Stimulated activated naive B cell treated with anti-CD40 and anti-IgM and Interleukin-4, amounts not matched to agents 10 μg/mL and 1 μg/mL and 100 μg/mL, for 72 hours (primary cell): ENCODE results near the gene ROM1.
"Not testable (repeated sequence)": the region's sequence is repeated elsewhere in the genome, so short reads cannot be mapped to it uniquely, and the experiment has no call there.

Experiments
- ATAC-seq, 2 donors: fragments of 150-1000 bp; cut with Tn5 transposase; replicated peaks; 2 replicates each; pipeline ENCODE4 v1.10.0; 2021; ENCODE audit warnings: moderate library complexity in 1 of 2
- DNase-seq: peaks from one replicate; pipeline ENCODE4 v3.0.0; 2021
- H3K27ac Mint-ChIP-seq: one replicate; pipeline ENCODE4 v1.8.0; 2022; ENCODE audit warnings: mild to moderate bottlenecking, mixed read lengths
- H3K27me3 Mint-ChIP-seq, 2 donors: one replicate each; pipeline ENCODE4 v1.8.0; 2022; ENCODE audit warnings: mixed read lengths in 2 of 2
- H3K36me3 Mint-ChIP-seq, 2 donors: one replicate each; pipeline ENCODE4 v1.8.0; 2022; ENCODE audit warnings: mixed read lengths in 2 of 2, mild to moderate bottlenecking in 1 of 2
- H3K4me1 Mint-ChIP-seq, 2 donors: one replicate each; pipeline ENCODE4 v1.8.0; 2022; ENCODE audit warnings: mixed read lengths in 2 of 2, mild to moderate bottlenecking in 1 of 2
- H3K4me3 Mint-ChIP-seq, 2 donors: one replicate each; pipeline ENCODE4 v1.8.0; 2022; ENCODE audit warnings: mild to moderate bottlenecking in 2 of 2, mixed read lengths in 2 of 2, moderate library complexity in 1 of 2
- H3K9me3 Mint-ChIP-seq, 2 donors: one replicate each; pipeline ENCODE4 v1.8.0; 2022; ENCODE audit warnings: mixed read lengths in 2 of 2, mild to moderate bottlenecking in 1 of 2

Gene ROM1

GRCh38 chr11:62610403-62610802 lies 2.7 kb upstream of the ROM1 start:
- Mint-ChIP-seq H3K4me3 (peak overlapping the region; percentile 93 to 96), H3K4me1 (peaks cover 32 to 57% of the 10 kb centered on the region in 2 donors), H3K9me3 (no peaks in the 10 kb centered on the region), H3K27ac (peak overlapping the region; percentile 51), H3K36me3 (peaks cover 40 to 60% of the 10 kb centered on the region in 2 donors), H3K27me3 (no peaks in the 10 kb centered on the region)
- DNase-seq: no peak
- ATAC-seq: no peak

GRCh38 chr11:62610814-62611704 lies 2.0 kb upstream of the ROM1 start:
- H3K27me3 Mint-ChIP-seq: no peaks in the 10 kb centered on the region
- peaks cover 32 to 57% of the 10 kb centered on the region in 2 donors for H3K4me1 Mint-ChIP-seq
- DNase-seq (no peak), ATAC-seq (no peak)
- peak overlapping the region; percentile 97 for H3K27ac Mint-ChIP-seq
- H3K9me3 Mint-ChIP-seq: no peaks in the 10 kb centered on the region
- peaks cover 37 to 55% of the 10 kb centered on the region in 2 donors for H3K36me3 Mint-ChIP-seq
- peak overlapping the region; percentile 93 to 96 for H3K4me3 Mint-ChIP-seq

- H3K4me1 Mint-ChIP-seq: peaks cover 36 to 57% of the 10 kb centered on the region in 2 donors
- H3K4me3 Mint-ChIP-seq: peak overlapping the region; percentile 93 to 96
- H3K27ac Mint-ChIP-seq: peak overlapping the region; percentile 97
- DNase-seq (peak; percentile 50), ATAC-seq (peak; percentile 55)
- no peaks in the 10 kb centered on the region for H3K27me3 Mint-ChIP-seq
- H3K36me3 Mint-ChIP-seq: peaks cover 32 to 54% of the 10 kb centered on the region in 2 donors
- H3K9me3 Mint-ChIP-seq: no peaks in the 10 kb centered on the region
Measured at GRCh38 chr11:62611705-62612365, 1.2 kb upstream of the ROM1 start.

- Mint-ChIP-seq H3K4me1 (peaks cover 30 to 47% of the 10 kb centered on the region in 2 donors), H3K27me3 (no peaks in the 10 kb centered on the region), H3K36me3 (peaks cover 25 to 42% of the 10 kb centered on the region in 2 donors), H3K4me3 (peak overlapping the region; percentile 32 to 75), H3K27ac (no peak overlapping the region), H3K9me3 (no peaks in the 10 kb centered on the region)
- no peak for ATAC-seq
- no peak for DNase-seq
Measured at GRCh38 chr11:62613291-62613778, 278 bp downstream of the ROM1 start.

- H3K9me3 Mint-ChIP-seq: no peaks in the 10 kb centered on the region
- ATAC-seq: no peak
- peaks cover 24 to 44% of the 10 kb centered on the region in 2 donors for H3K4me1 Mint-ChIP-seq
- no peaks in the 10 kb centered on the region for H3K27me3 Mint-ChIP-seq
- H3K4me3 Mint-ChIP-seq: no peak overlapping the region
- no peak for DNase-seq
- H3K36me3 Mint-ChIP-seq: peaks cover 23 to 40% of the 10 kb centered on the region in 2 donors
- peak overlapping the region; percentile 78 for H3K27ac Mint-ChIP-seq
Measured at GRCh38 chr11:62614275-62614674, 1.2 kb downstream of the ROM1 start.

GRCh38 chr11:62615521-62615920 lies 2.5 kb downstream of the ROM1 start:
- no peaks in the 10 kb centered on the region for H3K9me3 Mint-ChIP-seq

GRCh38 chr11:62616957-62617356 lies 3.9 kb downstream of the ROM1 start:
- Mint-ChIP-seq H3K36me3 (peaks cover 15 to 31% of the 10 kb centered on the region in 2 donors), H3K4me1 (peaks cover 12 to 36% of the 10 kb centered on the region in 2 donors)
- not testable (repeated sequence) for ATAC-seq, H3K4me3 Mint-ChIP-seq, H3K27me3 Mint-ChIP-seq, DNase-seq, H3K9me3 Mint-ChIP-seq, H3K27ac Mint-ChIP-seq

More at GRCh38 chr11:62615521-62615920, 2.5 kb downstream of the ROM1 start:
- Mint-ChIP-seq H3K36me3 (peaks cover 18 to 30% of the 10 kb centered on the region in 2 donors), H3K4me1 (peaks cover 18 to 42% of the 10 kb centered on the region in 2 donors), H3K4me3 (no peak overlapping the region), H3K27me3 (no peaks in the 10 kb centered on the region), H3K27ac (no peak overlapping the region)
- ATAC-seq (no peak), DNase-seq (no peak)

- peak overlapping the region; percentile 93 to 96 for H3K4me3 Mint-ChIP-seq
- H3K4me1 Mint-ChIP-seq: peaks cover 10 to 32% of the 10 kb centered on the region in 2 donors
- H3K9me3 Mint-ChIP-seq: no peaks in the 10 kb centered on the region
- ATAC-seq: no peak
- H3K36me3 Mint-ChIP-seq: peaks cover 18 to 35% of the 10 kb centered on the region in 2 donors
- no peak for DNase-seq
- H3K27ac Mint-ChIP-seq: peak overlapping the region; percentile 94
- H3K27me3 Mint-ChIP-seq: no peaks in the 10 kb centered on the region
Measured at GRCh38 chr11:62621027-62621566, 8.0 kb downstream of the ROM1 start.

- Mint-ChIP-seq H3K4me3 (peak within 1 kb of the TSS; percentile 93 to 96), H3K4me1 (peaks cover 6 to 32% of the 10 kb centered on the region in 2 donors), H3K9me3 (no peaks in the 10 kb centered on the region), H3K27ac (peak within 1 kb of the TSS; percentile 98), H3K27me3 (no peaks in the 10 kb centered on the region), H3K36me3 (peaks cover 20 to 37% of the 10 kb centered on the region in 2 donors)
- DNase-seq (peak; percentile 99), ATAC-seq (peak; percentile 96 to 97)
Measured at GRCh38 chr11:62621567-62622470, 8.8 kb downstream of the ROM1 start, which contains the start of gene B3GAT3. Gene B3GAT3, minus strand, starts transcription at chr11:62621986. Its CDS starts 39 bp downstream, at chr11:62621947.

- H3K4me1 Mint-ChIP-seq: peaks cover 6 to 32% of the 10 kb centered on the region in 2 donors
- H3K27me3 Mint-ChIP-seq: no peaks in the 10 kb centered on the region
- DNase-seq (no peak), ATAC-seq (no peak)
- H3K27ac Mint-ChIP-seq: peak overlapping the region; percentile 98
- peak overlapping the region; percentile 93 to 96 for H3K4me3 Mint-ChIP-seq
- peaks cover 16 to 41% of the 10 kb centered on the region in 2 donors for H3K36me3 Mint-ChIP-seq
- H3K9me3 Mint-ChIP-seq: no peaks in the 10 kb centered on the region
Measured at GRCh38 chr11:62622476-62623089, 9.5 kb downstream of the ROM1 start.

GRCh38 chr11:62627713-62628112 lies 14.7 kb downstream of the ROM1 start:
- H3K36me3 Mint-ChIP-seq: peaks cover 46 to 68% of the 10 kb centered on the region in 2 donors
- peaks cover 0 to 7% of the 10 kb centered on the region in 2 donors for H3K4me1 Mint-ChIP-seq
- peak overlapping the region; percentile 2 for H3K27ac Mint-ChIP-seq
- H3K27me3 Mint-ChIP-seq: no peaks in the 10 kb centered on the region
- ATAC-seq: no peak
- no peaks in the 10 kb centered on the region for H3K9me3 Mint-ChIP-seq
- DNase-seq: no peak
- H3K4me3 Mint-ChIP-seq: no peak overlapping the region

GRCh38 chr11:62632492-62632891 lies 19.4 kb downstream of the ROM1 start:
- H3K27me3 Mint-ChIP-seq: no peaks in the 10 kb centered on the region
- ATAC-seq (no peak), DNase-seq (no peak)
- H3K36me3 Mint-ChIP-seq: peaks cover 61 to 69% of the 10 kb centered on the region in 2 donors
- H3K9me3 Mint-ChIP-seq: no peaks in the 10 kb centered on the region
- peaks cover 4 to 6% of the 10 kb centered on the region in 2 donors for H3K4me1 Mint-ChIP-seq
- no peak overlapping the region for H3K27ac Mint-ChIP-seq
- no peak overlapping the region for H3K4me3 Mint-ChIP-seq

- no peaks in the 10 kb centered on the region for H3K27me3 Mint-ChIP-seq
- no peaks in the 10 kb centered on the region for H3K9me3 Mint-ChIP-seq
- peak overlapping the region in 1 of 2 donors; percentile 25 for H3K4me3 Mint-ChIP-seq
- H3K4me1 Mint-ChIP-seq: peaks cover 20 to 52% of the 10 kb centered on the region in 2 donors
- H3K36me3 Mint-ChIP-seq: peaks cover 22 to 28% of the 10 kb centered on the region in 2 donors
- H3K27ac Mint-ChIP-seq: peak overlapping the region; percentile 42
- DNase-seq (no peak), ATAC-seq (no peak)
Measured at GRCh38 chr11:62644220-62644619, 31.2 kb downstream of the ROM1 start.
